Dedifferentiated amniotic fluid mesenchymal stem cell (primary cell): Measurements from ENCODE around the gene ADPRH.
"Not testable (repeated sequence)": the region's sequence is repeated elsewhere in the genome, so short reads cannot be mapped to it uniquely, and the experiment has no call there.

Experiments
- DNase-seq: peaks from one replicate; pipeline ENCODE4 v3.0.0-alpha.2; 2016; ENCODE audit errors: extremely low spot score

The ADPRH gene

GRCh38 chr3:119559441-119559963 lies 19.8 kb upstream of the ADPRH start, which contains the start of gene CD80:
TSS of gene CD80 (minus strand) at chr3:119559614. CDS start at chr3:119557728, 1,886 bp downstream.
- DNase-seq, result no peak

- DNase-seq, result no peak
Measured at GRCh38 chr3:119560160-119560559, 19.1 kb upstream of the ADPRH start.

- no peak for DNase-seq
Measured at GRCh38 chr3:119562307-119562961, 16.9 kb upstream of the ADPRH start.

- DNase-seq, result not testable (repeated sequence)
Measured at GRCh38 chr3:119563334-119563733, 16.0 kb upstream of the ADPRH start.

- DNase-seq, result no peak
Measured at GRCh38 chr3:119569156-119569555, 10.1 kb upstream of the ADPRH start.

GRCh38 chr3:119570229-119570628 lies 9.1 kb upstream of the ADPRH start:
- DNase-seq, result no peak

- no peak for DNase-seq
Measured at GRCh38 chr3:119571230-119571629, 8.1 kb upstream of the ADPRH start.

- no peak for DNase-seq
Measured at GRCh38 chr3:119571688-119572087, 7.6 kb upstream of the ADPRH start.

- no peak for DNase-seq
Measured at GRCh38 chr3:119575507-119575906, 3.8 kb upstream of the ADPRH start.

- DNase-seq, result no peak
Measured at GRCh38 chr3:119580067-119580760, 922 bp downstream of the ADPRH start.

GRCh38 chr3:119582178-119582577 lies 2.9 kb downstream of the ADPRH start:
- DNase-seq, result no peak

GRCh38 chr3:119585208-119585607 lies 5.9 kb downstream of the ADPRH start:
- DNase-seq, result no peak

- no peak for DNase-seq
Measured at GRCh38 chr3:119585856-119586570, 6.7 kb downstream of the ADPRH start.

- no peak for DNase-seq
Measured at GRCh38 chr3:119586733-119587172, 7.5 kb downstream of the ADPRH start.

- no peak for DNase-seq
Measured at GRCh38 chr3:119588112-119588511, 8.8 kb downstream of the ADPRH start.

GRCh38 chr3:119589102-119589773 lies 9.9 kb downstream of the ADPRH start:
- no peak for DNase-seq

- no peak for DNase-seq
Measured at GRCh38 chr3:119590706-119591105, 11.4 kb downstream of the ADPRH start.

- DNase-seq, result no peak
Measured at GRCh38 chr3:119592861-119593260, 13.6 kb downstream of the ADPRH start.

- DNase-seq, result no peak
Measured at GRCh38 chr3:119594066-119594465, 14.8 kb downstream of the ADPRH start.

GRCh38 chr3:119594929-119595328 lies 15.6 kb downstream of the ADPRH start:
- DNase-seq, result not testable (repeated sequence)

GRCh38 chr3:119595639-119596334 lies 16.5 kb downstream of the ADPRH start:
- DNase-seq, result no peak
